GM18517 (cell line): ENCODE data around the gene CACNA2D4.

Experiments used
- ATAC-seq: cut with Tn5 transposase; IDR thresholded peaks from one replicate; pipeline ENCODE4 v1.9.1; 2021; ENCODE audit warnings: mild to moderate bottlenecking, moderate library complexity; ENCODE audit not compliant: unreplicated experiment

CACNA2D4 gene

DNA sequence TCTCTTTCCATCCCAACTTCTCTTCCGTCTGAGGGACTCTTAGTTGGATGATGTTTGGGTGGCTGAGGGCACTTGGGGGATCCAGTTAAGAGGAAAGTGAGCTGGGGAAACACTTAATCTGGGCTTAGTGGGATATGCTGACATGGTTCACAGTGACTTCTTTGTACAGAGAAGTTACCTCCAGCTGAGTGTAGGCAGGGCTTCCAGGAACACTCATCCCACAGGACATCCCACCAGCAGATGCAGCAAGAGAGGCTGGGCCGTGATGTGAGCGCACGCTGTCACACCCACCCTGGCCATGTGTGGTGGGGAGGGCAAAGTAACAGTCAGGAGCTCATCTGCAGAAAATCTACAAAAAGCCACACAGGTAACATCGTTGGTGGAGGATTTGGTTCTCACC, 832 bp upstream of the CACNA2D4 start:
- no peak for ATAC-seq

DNA sequence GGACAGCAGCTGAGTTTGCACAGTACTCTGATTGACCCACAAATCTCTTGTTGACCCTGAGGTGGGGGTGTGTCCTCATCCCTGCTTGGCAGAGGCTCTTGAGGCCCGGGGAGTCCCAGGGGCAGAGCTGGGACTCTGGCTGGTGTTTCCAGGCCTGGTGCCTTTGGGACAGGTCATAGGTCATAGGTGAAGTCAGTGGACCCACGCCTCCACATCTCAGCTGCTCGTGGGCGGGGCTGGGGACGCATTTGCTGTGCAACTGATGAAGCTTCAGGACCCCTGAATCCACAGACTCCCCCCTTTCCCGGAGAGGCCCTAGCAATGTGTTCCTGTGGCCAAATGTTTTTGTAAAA, 408 bp upstream of the CACNA2D4 start:
- no peak for ATAC-seq

DNA sequence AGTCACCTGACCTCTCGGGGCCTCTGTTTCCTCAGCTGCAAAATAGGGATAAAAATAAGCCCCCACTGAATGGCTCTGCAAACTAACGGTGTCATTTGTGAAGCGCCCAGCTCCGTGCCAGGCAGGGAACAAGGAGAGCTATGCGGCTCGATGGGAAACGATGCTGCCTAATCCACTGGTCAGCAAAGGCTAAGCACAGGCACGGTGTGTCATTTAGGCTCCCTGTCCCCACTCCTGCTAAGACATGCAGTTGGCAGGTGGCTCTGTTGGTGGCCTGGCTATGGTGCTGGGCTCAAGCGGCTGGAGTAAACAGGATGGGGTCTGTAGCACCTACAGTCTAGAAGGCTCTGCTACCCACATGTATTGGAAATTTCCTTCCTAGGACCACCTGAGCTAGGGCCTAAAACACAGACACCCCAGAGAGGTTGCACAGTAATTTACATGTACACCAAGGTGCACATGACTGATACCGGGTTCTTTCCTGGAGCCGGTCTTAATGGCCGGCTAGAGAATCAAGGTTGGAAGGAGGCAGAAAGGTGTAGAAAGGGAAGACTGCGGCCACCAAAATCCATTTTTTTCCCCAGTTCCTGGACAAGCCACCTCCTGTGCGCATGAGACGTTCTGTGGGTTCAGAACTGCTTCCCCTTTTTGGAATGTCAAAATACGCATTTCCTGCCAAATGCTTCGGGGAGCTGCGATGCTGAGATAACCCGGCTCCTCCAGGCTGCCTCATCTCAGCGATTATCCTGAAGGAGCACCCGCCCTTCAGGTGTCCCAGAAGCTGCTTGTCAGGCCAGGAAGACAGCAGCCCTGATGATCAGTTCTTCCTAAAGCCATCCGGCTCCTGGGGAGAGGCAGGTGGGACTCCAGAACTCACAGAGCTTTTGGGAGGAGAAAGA, 1.0 kb downstream of the CACNA2D4 start:
- ATAC-seq, result no peak

DNA sequence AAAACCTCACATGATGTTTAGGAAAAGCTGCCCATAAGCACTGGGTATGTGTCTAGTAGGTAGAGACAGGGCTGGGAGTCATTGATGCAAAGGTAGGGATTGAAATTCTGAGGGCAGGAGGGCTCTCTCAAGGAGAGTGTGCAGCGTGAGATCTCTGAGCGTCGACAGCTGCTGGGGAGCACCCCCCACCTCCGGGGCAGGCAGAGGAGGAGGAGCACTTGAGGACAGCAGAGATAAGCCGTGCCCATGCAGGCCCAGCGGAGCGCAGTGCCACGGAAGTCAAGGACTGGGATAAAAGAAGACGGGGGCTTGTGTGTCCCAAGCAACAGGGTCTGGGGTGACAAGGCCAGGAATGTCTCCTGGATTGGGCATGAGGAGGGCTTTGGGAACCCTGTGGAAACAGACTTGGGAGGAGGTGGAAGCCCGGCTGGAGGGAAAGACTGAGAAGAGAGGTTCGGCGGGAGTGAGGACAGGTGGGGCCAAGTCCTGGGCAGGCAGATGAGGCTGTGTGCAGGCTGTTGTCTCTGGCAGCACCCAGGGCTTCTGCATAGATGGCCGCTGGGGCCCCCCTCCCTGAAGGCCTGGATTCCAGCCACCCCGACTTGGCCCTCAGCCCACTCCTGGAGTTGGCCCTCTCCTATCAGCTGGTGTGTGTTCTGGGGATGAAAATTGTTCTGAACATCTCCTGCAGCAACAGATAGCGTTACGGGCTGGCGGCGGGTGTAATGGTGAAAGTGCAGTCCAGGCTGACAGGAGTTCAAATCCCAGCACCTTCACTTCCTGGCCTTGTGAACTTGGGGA, 1.9 kb downstream of the CACNA2D4 start:
- no peak for ATAC-seq

DNA sequence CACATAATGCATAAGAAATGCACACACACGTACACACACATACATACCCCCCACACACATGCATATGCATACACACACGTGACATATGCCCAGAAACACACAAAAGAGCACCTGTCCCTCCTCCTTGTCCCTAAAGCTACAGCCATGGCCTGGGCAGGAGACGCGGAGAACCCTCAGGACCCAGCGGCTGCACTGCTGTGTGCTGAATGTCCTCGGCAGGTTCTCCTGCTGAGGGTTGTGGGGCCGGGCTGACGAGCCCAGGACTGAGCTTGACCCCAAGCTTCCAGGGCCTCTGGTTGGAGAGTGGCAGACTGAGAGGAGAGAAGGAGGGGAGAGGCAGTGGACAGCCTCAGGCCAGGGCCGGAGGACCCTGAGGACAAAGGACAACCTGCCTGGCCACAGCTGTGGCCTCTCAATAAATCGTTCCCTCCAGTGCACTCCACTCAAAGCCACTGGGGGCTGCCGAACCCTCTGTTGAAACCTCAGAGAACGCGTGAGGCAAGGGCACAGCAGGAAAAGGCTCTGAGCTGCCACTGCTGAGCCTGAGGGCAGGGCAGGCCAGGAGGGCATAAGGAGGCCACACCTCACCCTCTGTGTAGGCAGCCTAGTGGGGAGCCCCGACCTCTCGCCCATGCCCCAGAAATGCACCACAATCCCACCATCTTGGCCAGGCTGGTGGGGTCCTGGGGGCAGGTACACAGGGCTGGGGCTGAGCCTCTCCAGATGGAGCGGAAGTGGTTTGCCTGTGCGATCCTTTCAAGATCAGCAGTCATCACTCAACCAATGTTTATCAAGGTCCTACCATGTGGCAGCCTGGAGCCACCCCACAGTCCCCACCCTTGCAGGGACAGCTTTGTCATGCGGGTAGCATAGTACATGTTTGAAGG, 3.1 kb downstream of the CACNA2D4 start:
- no peak for ATAC-seq

DNA sequence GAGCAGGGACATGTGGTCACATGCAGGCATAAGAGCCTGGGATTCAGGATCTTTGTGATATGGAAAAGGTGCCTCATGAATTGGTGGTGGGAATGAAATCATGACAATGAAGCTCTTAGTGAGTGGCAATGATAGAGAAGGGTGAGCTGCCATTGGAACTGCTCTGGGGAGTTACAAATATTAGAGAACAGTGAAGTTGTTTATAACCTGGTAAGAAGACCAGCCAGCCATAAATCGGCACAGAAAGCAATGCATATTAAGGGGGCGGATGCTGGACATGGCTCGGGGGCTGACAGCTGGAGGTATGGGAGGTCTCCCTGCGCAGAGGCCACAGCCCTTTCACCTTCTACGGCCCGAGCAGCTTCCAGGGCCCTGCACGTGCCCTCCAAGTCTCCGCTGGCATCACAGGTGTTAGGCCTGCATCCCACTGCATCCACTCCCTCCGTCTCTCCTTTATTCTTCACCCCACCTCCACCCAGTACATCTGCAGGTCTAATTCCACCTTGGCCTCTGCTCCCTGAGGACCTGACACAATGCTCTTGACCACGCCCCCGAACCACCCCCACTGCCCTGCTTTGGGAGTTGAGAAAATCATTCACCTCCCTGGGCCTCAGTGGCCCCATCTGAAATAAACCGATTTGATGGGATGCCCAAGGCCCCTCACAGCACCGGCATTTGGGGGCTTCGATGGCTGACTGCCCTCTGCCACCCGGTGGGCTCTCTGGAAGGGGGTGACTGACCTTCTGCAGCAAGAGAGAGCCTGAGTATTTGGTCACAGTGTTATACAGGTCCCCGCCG, 4.1 kb downstream of the CACNA2D4 start:
- ATAC-seq, result no peak

DNA sequence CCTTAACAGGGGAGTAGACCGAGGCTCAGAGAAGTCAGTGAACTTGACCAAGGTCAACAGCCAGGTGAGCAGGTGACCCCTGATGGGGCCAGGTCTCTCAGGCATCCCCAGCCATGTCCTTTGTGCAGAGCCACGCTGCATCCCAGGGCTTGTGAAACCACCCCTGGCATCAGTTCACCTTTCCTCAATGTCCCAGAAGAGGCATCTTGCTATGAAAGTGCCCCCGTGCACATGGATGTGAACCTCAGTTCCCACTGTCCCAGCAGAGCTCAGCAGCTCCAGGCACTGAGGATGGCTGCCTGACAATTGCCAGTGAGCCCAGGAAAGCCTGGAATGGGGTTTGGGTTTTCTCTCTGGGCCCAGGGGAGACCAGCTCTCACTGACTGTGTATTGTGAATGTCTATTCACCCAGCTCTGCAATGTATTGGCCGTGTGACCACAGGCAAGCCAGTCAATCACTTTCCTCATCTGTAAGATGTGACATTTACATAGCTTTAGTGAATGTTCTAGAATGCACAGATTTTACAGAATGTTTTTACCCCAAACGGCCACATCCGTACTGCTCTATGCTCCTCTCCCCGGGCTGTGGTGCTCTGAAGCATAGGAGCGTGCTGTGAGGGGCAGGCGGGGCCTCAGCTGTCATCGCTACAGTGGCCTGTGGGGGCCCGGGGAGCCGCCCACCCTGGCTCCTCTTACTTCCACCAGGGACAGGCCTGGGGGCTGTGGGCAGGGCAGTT, 4.9 kb downstream of the CACNA2D4 start:
- no peak for ATAC-seq

DNA sequence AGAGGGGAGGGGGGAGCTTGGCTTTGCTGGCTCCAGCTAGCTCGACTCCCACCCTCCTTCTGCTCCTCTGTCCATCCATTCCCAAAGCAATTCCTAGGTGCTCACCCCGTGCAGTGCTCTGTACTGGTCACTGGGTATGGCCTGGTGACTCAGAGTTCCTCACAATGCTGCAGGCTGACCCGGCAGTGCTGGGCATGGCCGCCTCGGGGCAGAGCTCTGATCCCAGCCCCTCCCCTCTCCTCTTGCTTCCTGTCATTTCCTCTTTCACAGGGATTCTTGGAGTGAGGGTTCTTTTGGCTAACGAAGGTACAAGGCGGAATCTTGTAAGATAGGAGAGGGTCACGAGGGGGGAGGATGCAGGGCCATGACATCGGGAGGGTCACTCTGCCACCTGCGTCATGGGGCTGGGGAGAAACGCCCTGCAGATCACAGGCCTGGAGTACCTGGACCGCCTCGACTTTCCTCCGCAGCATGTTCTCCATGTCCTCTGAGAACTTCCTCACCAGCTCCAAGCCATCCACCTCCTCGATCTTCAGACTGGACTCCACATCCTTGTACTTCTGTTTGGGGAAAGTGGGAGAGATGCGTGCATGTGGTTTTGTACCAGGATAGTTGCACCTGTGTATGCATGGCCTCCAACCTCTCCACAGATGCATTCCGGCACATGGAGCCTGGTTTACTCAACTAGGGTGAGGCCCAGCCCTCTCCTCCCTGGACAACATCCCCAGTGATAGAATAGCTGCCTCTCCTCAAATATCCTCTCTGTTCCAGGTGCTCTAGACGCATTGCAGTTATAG, 5.7 kb downstream of the CACNA2D4 start:
- ATAC-seq, result no peak

DNA sequence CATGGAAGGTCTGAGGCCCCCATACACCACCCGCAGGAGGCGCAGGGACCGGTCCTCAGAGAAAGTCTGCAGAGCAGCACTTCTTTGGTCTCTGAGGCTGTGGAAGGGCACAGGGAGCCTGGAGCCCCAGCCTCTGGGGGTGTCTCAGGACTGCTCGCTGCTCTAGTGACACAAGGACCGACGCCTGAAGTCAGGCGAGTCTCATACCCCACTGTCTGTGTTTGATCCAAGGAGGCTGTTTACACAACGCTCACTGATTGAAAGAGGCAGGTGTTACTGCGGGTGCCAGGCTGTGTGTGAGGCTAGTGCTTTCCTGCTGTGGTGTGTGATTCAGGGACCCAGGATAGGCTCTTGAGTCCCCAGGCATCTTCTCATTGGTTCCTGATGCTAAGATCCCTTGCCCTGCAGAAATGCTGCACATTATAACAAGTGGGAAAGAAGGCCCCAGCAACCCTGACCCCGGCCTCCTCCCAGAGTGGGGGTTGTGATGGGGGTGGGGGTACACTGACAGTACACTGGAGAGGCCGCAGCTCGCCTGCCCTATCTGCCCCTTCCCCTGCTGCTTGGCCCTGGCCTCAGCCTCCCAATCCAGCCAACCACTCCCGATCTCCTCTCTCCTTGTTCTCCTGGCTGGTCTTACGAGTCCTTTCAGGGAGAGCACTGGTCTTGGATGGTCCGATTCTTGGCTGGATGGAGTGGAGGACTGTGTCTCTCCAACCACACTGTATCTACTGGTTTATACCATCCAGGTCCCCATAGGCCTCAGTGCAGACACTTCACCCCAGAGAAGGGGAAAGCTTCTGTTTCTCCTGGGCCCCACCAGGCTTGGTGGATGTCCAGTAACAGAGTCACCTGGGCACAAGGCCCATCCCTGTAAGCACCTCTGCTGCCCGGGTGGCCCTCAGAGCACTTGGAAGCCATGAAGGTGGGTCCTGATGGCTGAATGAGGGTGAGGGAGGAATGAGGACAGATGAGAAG, 6.6 kb downstream of the CACNA2D4 start:
- no peak for ATAC-seq

DNA sequence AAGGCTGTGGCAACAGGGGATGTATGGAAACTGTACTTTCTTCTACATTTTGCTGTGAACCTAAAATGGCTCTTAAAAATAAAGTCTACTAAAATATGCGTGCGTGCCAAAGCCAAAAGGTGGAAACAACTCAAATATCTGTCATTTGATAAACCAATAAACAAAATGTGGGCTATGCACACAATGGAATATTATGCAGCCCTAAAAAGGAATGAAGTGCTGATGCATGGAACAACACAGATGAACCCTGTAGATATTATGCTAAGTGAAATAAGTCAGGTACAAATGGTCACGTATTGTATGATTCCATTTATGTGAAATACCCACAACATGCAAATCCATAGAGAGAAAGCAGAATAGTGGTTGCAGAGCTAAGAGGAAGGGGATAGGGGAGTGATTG, 8.0 kb downstream of the CACNA2D4 start:
- no peak for ATAC-seq

DNA sequence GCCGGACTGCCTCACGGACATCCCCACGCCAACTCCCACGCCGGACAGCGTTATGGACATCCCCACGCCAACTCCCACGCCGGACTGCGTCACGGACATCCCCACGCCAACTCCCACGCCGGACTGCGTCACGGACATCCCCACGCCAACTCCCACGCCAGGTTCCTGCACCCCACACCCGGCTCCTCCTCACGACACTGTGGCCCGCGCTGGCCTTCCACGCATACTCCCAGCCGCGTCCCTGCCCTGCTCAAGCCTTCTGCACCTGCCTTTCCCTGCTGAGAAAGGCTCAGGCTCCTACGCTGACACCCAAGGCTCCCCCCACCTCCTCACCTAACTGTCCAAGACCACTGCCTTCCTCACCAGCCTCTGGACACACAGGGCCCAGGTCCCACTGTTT, 9.7 kb downstream of the CACNA2D4 start:
- ATAC-seq, result no peak

DNA sequence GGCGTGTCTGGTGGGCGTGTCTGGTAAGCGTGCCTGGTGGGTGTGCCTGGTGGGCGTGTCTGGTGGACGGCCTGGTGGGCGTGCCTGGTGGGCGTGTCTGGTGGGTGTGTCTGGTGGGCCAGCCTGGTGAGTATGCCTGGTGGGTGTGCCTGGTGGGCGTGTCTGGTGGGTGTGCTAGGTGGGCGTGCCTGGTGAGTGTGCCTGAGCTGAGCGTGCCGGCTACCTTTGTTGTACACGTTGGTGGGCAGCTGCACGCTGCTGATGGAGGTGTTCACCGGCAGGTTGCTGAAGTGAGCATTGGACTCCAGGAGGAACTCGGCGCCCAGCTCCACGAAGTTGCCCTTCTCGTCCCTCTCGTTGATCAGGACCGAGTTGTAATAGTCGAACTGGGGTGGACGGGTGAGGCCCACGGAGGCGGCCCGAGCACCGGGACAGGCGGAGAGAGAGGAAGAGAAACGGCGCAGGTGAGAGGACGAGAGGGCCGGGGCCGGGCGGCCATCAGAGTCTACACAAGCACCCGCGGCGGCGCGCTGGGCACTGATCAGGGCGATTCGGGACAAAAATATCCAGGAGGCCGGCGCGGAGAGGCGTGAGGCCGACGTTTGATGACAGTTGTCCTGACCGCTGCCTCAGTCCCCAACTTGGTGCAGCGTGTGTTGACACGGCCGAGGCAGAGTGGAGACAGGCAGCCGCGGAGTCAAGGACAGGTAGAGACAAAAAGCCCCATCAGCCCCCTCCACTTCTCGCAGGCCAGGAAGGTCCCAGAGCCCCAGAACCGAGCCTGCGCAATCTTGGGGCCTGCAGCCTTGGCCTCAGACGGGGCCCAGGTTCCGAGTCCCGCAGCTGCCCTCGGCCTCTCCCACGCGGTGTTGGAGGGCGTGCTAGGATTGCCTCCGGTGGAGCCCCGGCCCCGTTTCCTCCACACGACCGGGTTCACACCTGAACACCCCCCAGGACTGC, 10.5 kb downstream of the CACNA2D4 start:
- no peak for ATAC-seq

DNA sequence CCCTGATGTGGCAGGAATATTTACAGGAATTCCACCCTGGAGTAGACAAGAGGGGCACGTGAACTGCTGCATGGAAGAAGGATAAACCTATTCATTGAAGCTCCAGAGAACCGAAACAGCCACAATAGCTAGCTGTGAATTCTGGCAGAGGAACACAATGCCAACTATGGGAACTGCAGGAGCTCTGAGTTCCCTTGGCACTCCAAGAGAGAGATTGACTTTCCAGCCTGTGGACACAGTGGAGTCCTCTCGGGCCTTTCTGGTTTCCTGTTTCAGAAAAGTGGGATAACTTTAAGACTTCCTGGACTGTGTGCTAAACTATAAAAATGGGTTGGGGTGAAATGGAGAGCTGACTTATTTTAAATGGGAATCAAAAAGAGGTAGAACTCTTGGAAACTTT, 11.9 kb downstream of the CACNA2D4 start:
- no peak for ATAC-seq

DNA sequence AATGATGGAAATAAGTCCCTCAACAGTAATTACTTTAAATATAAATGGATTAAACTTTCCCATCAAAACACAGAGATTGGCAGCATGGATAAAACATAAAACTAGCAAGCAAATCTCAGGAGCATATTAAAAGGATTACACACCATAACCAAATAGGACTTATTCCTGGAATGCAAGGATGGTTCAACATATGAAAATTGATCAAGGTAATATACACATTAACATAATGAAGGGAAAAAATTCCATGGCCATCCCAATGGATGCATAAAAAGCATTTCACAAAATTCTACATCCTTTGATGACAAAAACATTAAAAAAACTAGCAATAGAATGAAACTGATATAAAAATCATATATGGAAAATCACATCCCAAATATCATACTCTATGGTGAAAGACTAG, 13.6 kb downstream of the CACNA2D4 start:
- ATAC-seq, result no peak

DNA sequence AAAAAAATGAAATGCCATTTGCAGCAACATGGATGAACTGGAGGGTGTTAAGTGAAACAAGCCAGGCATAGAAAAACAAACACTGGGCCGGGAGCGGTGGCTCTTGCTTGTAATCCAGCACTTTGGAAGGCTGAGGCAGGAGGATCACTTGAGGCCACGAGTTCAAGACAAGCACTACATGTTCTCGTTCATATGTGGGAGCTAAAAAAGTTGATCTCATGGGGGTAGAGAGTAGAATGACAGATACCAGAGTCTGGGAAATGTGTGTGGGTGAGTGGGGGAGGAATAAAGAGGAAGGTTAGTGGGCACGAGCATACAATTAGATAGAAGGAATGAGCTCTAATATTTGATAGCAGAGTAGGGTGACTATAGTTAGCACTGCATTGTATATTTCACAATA, 21.5 kb downstream of the CACNA2D4 start:
- ATAC-seq, result no peak

DNA sequence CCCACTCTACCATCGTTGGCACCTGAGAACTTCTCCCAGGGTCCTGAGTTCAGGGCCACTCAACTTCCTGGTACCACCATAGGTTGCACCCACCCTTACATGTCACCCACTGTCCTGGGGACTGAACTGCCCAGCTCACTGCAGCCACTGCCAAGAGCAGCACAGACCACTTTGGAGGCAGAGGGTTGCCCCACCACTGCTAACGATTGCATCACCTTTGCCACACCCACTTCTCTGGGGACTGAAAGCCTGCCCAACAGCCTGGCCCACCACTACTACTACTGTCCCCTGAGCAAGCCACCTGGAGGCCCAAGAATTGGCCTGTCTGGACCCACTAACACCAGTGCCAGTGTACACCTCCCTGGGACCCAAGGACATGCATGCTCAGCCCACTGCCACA, 27.6 kb downstream of the CACNA2D4 start:
- no peak for ATAC-seq
